HL-60/S4 (cell line): ENCODE data around the gene ECHS1.

Experiments
- in situ Hi-C: fragments of 300-500 bp; cut with MboI; formaldehyde crosslinking; loops from 2 replicates; pipeline ENCODE4 v1.14.3; 2022; ENCODE audit warnings: low sequenced_read_pairs

ECHS1 gene

DNA sequence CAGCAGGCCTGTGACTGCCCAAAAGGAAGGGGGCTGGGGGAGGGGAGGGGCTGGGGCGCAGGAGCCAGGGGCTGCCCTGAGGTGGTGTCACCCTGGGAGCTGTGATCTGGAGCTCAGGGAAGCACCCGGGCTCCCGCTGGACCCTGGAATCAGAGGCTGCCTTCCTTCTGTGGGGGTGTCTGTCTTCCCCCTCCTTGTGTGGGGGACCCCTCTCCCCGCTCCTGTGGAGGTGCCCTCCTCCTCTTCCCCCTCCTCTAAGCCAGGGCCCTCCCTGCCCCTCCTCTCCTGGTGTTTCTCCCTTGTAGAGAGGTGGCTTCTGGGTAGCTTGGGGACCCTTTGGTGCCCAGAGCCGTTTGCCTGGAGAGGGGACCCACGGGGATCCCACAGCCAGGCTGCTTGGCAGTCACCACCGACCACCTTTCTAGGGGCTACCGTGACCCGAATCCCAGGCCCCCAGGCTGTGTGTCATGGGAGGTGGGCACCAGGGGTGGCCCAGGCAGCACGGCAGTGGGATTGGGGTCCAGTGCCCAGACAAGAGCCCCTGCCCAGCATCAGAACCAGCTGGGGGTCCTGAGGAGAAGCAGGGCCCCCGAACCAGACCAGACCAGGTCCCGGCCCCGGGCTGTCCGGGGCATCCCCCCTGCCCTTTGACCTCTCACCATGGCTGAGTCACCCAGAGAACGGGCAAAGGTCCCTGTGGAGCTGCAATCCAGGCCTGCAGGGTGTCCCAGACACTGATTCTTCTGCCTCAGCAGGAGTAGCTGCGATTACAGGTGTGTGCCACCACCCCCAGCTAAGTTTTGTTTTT lies 25.2 kb downstream of the ECHS1 start:
- in situ Hi-C loops = no loop called here

- in situ Hi-C loops = no loop called here
Measured at GRCh38 chr10:133346413-133346812, 26.7 kb downstream of the ECHS1 start.

DNA sequence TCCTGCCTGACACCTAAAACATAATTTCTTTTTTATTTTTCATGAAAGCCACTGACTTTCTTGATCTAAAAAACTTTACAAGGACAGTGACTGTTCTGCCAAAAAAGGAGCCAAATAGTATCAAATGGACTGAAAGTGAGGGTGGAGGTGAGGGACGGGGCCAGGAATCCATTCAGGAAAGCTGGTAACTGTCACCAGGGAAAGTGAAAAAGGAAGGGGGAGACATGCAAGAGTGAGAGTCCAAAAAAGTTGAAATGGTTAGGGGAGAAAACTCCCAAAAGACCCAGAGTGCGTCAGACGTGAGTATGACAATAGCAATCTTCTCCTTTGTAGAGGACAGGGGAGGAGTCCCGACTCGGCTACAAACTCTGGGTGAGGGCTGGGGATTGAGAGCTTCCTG lies 28.9 kb downstream of the ECHS1 start:
- in situ Hi-C loops = no loop called here

DNA sequence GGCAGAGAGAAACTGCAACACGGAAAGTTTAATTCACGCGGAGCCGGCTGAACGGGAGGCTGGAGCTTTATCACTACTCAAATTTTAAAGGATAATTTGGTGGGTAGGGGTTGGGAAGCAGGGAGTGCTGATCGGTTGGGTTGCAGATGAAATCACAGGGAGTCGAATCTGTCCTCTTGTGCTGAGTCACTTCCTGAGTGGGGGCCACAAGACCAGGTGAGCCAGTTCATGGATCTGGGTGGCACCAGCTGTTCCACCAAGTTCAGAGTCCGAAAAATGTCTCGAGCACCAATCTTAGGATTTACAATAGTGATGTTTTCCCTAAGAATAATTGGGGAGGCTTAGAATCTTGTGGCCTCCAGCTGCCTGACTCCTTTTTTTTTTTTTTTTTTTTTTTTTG lies 29.6 kb downstream of the ECHS1 start:
- in situ Hi-C loops = no loop called here

DNA sequence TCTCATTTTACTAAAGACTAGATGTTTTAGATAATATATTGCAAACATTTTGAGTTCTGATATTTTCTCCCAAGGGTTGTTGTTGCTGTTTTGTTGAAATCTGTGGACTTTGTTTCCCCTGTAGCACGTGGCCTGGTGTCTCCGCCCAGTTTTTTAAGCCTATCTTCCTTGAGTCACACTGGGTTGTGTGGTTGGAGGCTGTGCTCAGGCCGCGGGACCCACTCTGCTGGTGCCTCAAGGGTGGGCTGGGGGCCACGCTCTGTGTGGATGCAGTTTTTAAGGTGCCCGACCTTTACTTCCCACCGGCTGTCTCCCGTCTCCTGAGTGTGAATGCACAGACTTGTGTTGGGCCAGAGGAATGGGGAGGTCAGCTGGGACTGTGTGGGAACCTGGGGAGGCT lies 30.2 kb downstream of the ECHS1 start:
- in situ Hi-C loops = no loop called here

- in situ Hi-C loops = no loop called here
Measured at GRCh38 chr10:133341983-133342382, 31.2 kb downstream of the ECHS1 start.

- in situ Hi-C loops = no loop called here
Measured at GRCh38 chr10:133339708-133340380, 33.3 kb downstream of the ECHS1 start.

GRCh38 chr10:133338080-133339071 lies 34.8 kb downstream of the ECHS1 start:
- in situ Hi-C loops = no loop called here

- in situ Hi-C loops = no loop called here
Measured at GRCh38 chr10:133337370-133337725, 35.8 kb downstream of the ECHS1 start.

DNA sequence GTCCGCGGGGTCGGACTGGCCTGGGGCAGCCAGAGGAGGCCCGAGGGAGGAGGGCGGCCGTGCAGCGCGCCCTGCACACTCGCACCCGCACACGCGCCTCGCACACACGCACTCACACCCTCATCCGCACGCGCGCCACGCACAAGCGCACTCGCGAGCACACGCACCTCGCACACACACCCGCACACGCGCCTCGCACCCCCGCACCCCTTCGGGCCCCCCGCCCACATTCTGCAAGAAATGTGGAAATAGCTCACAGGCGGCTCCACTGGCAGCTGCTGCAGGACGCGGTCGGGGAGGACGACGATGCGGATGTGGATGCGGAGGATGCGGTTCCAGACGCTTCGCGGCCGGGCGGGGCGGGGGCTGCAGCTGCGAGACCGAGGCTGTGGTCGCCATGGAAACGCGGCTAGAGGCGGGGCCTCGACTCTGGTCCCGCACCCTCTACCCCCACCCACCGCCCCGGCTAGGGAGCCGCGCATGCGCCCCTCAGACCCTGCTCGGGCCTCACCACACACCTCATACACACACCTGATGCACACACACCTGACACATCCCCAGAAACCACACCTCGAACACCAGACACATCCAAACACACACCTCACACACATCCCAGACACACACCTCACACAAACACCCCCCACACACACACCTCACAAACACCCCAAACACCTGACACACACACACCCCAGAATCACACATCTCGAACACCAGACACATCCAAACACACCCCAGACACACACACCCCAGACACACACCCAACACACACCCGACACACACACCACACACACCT lies 36.4 kb downstream of the ECHS1 start, which contains the start of gene CALY:
Gene CALY (minus strand): TSS at position 320 of the 793 bp plus-strand sequence. CDS start 7,907 bp downstream, outside the sequence.
- in situ Hi-C loops = no loop called here

DNA sequence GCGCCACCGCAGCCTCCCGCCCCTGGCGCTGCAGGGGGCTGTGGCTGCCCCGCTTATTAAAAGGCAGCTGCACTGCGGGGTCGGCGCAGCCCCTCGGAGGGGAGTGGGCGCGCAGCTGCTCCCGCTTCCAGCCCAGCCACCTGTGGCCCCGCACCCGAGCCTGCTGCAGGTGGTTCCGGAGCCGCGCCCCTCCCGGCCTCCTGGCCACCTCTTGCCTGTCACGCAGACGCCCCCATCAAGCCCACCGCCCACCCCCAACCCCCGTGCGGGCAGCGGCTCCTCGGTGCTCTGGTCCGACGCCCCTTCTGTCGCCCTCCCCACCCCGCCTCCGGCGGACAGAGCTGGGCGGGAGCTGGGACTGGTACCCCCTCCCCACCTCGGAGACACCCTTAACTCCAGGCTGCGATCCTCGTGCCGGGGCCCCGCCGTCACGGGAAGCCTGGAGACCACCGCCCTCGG lies 37.0 kb downstream of the ECHS1 start:
- in situ Hi-C loops = no loop called here

DNA sequence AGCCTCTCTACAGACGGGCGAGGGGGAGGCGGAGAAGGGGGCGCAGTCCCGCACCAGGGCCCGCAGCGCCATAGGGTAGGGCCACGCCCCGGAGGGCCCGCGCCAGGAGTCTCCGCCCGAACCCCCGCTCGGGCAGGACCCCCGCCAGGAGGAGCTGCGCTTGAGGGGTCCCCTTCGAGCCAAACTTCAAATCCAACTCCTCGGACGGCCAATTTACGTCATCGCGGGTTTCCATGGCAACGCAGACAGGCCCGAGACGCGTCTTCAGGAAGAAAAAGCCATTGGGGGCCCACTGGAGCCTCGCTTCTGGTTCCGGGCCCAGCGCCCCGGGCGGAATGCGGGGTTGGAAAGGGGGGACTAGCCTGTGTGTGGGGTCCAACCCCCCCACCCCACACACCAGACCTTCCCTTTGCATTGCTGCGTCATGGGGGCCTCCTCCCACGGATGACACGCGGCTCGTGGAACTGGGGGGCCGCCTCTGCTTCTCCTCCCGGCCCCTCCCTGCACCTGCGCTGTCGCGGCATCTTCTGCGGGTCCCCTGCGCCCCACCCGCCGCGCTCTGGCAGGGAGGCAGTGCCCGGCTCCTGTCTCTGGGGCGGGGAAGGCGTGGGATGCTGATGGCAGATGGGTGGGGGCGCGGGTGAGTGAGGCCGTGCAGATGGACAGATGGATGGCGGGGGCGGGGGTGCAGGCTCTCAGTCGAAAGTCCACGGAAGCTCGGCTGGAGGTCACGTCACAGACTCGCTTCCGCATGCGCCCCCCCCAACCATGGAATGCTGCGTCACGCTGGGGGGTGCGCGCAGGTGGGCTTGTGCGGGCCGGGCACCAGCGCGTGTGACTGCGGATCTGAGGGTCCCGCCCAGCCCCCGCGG lies 37.7 kb downstream of the ECHS1 start:
- in situ Hi-C loops = no loop called here

GRCh38 chr10:133334503-133335245 lies 38.5 kb downstream of the ECHS1 start:
- in situ Hi-C loops = no loop called here

GRCh38 chr10:133332936-133333699 lies 40.0 kb downstream of the ECHS1 start:
- in situ Hi-C loops = no loop called here

DNA sequence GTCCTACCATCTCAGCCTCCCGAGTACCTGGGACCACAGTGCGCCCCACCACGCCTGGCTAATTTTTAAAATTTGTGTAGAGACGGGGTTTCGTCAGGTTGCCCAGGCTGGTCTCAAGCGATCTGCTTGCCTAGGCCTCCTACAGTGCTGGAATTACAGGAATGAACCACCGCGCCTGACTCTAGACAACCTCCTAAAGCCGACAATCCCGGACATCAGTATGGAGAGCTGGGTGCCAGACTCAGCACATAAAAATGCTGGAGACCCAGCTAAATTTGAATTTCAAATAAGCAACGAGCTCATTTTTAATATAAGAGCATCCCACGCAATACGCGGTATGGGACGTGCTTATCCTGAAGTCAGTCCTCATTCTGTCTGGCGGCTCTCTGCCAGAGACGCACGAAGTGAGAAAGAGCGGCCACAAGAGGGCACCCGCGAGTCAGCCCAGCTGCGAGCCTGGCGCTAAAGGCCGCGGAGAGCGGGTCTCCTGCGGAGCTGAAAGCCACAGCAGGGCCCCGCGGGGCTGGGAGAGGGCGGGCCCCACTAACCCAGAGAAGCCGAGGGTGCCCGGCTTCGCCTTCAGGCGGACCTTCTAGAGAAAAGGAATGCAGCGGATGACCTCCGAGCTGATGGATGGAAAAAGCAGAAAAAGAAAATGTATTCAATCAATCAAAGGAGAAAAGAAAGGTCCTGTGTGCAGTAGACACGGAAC lies 43.5 kb downstream of the ECHS1 start:
- in situ Hi-C loops = no loop called here

DNA sequence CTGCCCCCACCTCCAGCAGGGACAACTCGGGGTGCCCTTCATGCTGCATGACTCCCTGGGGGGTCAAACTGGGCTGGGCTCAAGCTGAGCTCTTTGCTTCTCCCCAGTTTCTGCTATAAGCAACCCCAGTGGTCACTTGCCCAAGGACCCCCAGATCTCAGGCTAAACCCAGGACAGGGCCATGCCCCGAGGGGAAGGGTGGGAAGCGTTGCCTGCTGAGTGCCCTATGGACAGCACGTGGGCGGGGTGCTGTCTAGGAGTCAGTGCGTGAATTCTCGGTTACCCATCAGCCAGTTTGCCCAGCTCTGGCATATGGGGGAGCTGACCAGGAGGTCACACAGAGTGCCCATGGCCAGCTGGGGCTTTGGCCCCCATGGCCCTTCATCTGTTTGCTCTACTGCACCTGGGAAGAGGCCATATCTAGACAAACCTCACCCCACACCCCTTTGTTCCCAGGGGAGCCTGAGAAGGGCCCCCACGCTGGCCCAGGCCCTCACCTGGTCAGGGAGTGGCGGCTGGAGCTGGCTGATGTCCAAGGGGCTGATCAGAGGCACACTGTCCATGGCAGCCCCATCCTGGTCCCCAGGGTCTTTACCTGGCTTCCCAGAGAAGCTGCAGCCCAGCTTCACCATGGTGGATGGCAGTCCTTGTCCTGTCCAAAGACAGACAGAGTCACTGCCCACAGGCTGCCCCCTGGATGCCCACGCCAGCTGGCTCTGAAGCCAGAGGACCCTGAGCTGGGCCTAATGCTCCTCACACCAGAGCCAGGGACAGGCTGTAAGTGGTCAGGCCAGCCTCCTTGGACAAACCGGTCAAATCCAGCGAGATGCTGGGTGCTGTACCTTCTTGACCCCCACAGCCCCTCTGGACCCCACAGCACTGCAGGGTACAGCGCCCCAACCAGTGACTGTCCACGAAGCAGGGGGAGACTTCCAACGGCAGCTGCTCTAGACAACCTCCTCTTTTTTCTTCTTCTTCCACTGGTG lies 44.5 kb downstream of the ECHS1 start:
- in situ Hi-C loops = no loop called here
